Esophagus squamous epithelium (tissue), 4 donors: ENCODE data around the gene LRRC31.

ENCODE experiments used
- POLR2A ChIP-seq, 4 donors: fragments of 450-650 bp; IDR thresholded peaks; one replicate each; pipeline ENCODE4 v1.6.1; 2017; ENCODE audit warnings: antibody characterized with exemption in 4 of 4, mild to moderate bottlenecking in 4 of 4, moderate library complexity in 3 of 4
- TF ChIP-seq, protein P1 (sequence below), 6 experiments: fragments of 450-650 bp in 4 of 6; fragments of 200-600 bp in 2 of 6; sonication (generic) in 2 of 6; IDR thresholded peaks; one replicate each; pipeline ENCODE4 v1.5.1; 2016 to 2019; ENCODE audit warnings: antibody characterized with exemption in 6 of 6, mild to moderate bottlenecking in 4 of 6, moderate library complexity in 4 of 6

DNA sequence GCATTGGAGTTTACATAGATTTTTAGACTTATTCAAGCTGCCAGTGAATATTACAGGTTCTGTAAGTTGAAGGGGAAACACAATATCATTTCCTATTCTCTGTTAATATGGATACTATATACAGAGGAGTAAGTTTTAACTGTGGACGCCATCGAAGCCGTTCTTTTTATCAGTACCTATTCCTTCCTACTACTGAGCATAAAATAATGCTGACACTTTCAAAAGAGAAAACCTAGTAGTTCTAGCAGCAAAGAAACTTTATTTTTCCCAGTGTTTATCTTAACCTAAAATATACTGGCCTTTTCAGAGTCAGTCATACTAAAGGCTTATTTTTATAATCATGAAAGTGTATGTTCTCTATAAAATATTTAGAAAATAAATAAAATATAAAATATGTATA, 14.2 kb downstream of the LRRC31 start:
- TF ChIP-seq, protein P1, sequence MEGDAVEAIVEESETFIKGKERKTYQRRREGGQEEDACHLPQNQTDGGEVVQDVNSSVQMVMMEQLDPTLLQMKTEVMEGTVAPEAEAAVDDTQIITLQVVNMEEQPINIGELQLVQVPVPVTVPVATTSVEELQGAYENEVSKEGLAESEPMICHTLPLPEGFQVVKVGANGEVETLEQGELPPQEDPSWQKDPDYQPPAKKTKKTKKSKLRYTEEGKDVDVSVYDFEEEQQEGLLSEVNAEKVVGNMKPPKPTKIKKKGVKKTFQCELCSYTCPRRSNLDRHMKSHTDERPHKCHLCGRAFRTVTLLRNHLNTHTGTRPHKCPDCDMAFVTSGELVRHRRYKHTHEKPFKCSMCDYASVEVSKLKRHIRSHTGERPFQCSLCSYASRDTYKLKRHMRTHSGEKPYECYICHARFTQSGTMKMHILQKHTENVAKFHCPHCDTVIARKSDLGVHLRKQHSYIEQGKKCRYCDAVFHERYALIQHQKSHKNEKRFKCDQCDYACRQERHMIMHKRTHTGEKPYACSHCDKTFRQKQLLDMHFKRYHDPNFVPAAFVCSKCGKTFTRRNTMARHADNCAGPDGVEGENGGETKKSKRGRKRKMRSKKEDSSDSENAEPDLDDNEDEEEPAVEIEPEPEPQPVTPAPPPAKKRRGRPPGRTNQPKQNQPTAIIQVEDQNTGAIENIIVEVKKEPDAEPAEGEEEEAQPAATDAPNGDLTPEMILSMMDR (IDR thresholded peaks at IDR 0.05), result no peak
- no peak for TF ChIP-seq POLR2A (IDR thresholded peaks at IDR 0.05)
